Lower lobe of right lung (tissue), 2 donors: ENCODE results near the gene PRDM16. TPM values are rescaled to one million over a fixed set of nuclear protein-coding genes. Genes with fewer than 3 reads are reported as not detected.
A peak's percentile ranks its signal among the peaks of the same experiment; 100 is the strongest.

Experiments used
- ATAC-seq, 2 donors: fragments of 200-7000 bp; cut with Tn5 transposase; one replicate each; pipeline ENCODE4 v1.9.1; 2020 to 2022; ENCODE audit warnings: mild to moderate bottlenecking in 2 of 2, moderate library complexity in 2 of 2
- DNase-seq: peaks from one replicate; pipeline ENCODE4 v3.0.0-alpha.2; 2020
- H3K27ac ChIP-seq: fragments of 200-600 bp; one replicate; pipeline ENCODE4 v1.8.0; 2022
- H3K27me3 ChIP-seq: fragments of 200-600 bp; one replicate; pipeline ENCODE4 v1.8.0; 2022; ENCODE audit warnings: low read depth
- H3K36me3 ChIP-seq: fragments of 200-600 bp; one replicate; pipeline ENCODE4 v1.8.0; 2022; ENCODE audit warnings: mild to moderate bottlenecking
- H3K4me1 ChIP-seq: fragments of 200-600 bp; one replicate; pipeline ENCODE4 v1.8.0; 2022
- H3K4me3 ChIP-seq: fragments of 200-600 bp; one replicate; pipeline ENCODE4 v1.8.0; 2022; ENCODE audit warnings: mild to moderate bottlenecking
- H3K9me3 ChIP-seq: fragments of 200-600 bp; one replicate; pipeline ENCODE4 v1.8.0; 2022
- CTCF ChIP-seq: fragments of 200-600 bp; IDR thresholded peaks from one replicate; pipeline ENCODE4 v1.8.0; 2022; ENCODE audit warnings: antibody characterized with exemption, mild to moderate bottlenecking
- intact Hi-C: fragments of 100-400 bp; cut with DNase I; formaldehyde crosslinking; loops from one replicate; pipeline ENCODE4 v1.11.0; 2022
- total RNA-seq: library from RNA; stranded (reverse); fragmentation: NEBNext Ultra II Directional; extraction: Animal tissue kit (Norgen Biotek cat#: 25700); gene quantifications from one replicate; pipeline ENCODE4 v1.2.1, GENCODE V29; 2021
- donor health status: DM: no; HTN: yes; CAD: no; lungs with severe emphysema.

The PRDM16 gene
- total RNA-seq, 1 donor from 2014 or later: 19.2 TPM

- no peak for ATAC-seq
- DNase-seq: no peak
- no peaks in the 10 kb centered on the region for H3K9me3 ChIP-seq
- H3K27me3 ChIP-seq: peaks cover 65% of the 10 kb centered on the region
- no peak overlapping the region for H3K27ac ChIP-seq
- H3K4me3 ChIP-seq: no peak overlapping the region
- intact Hi-C loops: no loop called here
- no peaks in the 10 kb centered on the region for H3K36me3 ChIP-seq
- peaks cover 12% of the 10 kb centered on the region for H3K4me1 ChIP-seq
- no peak for TF ChIP-seq CTCF
These were observed 322.7 kb downstream of the PRDM16 start for GRCh38 chr1:3391711-3392110.

- Histone ChIP-seq H3K36me3 (no peaks in the 10 kb centered on the region), H3K4me1 (peaks cover 12% of the 10 kb centered on the region), H3K4me3 (peak overlapping the region; percentile 8), H3K27me3 (peaks cover 65% of the 10 kb centered on the region), H3K27ac (no peak overlapping the region), H3K9me3 (no peaks in the 10 kb centered on the region)
- peak; percentile 7 to 20 for ATAC-seq
- DNase-seq: no peak
- no peak for TF ChIP-seq CTCF
- intact Hi-C loops: no loop called here
These were observed 324.3 kb downstream of the PRDM16 start for GRCh38 chr1:3393024-3393986.

- no peak for TF ChIP-seq CTCF
- H3K4me1 ChIP-seq: peaks cover 12% of the 10 kb centered on the region
- ATAC-seq (peak in 1 of 2 donors; percentile 4), DNase-seq (no peak)
- intact Hi-C loops: no loop called here
- no peaks in the 10 kb centered on the region for H3K9me3 ChIP-seq
- peaks cover 62% of the 10 kb centered on the region for H3K27me3 ChIP-seq
- H3K4me3 ChIP-seq: peak overlapping the region; percentile 8
- no peak overlapping the region for H3K27ac ChIP-seq
- no peaks in the 10 kb centered on the region for H3K36me3 ChIP-seq
These were observed 325.3 kb downstream of the PRDM16 start for GRCh38 chr1:3393987-3394920.

- H3K36me3 ChIP-seq: no peaks in the 10 kb centered on the region
- H3K27ac ChIP-seq: no peak overlapping the region
- peaks cover 12% of the 10 kb centered on the region for H3K4me1 ChIP-seq
- intact Hi-C loops: no loop called here
- H3K9me3 ChIP-seq: no peaks in the 10 kb centered on the region
- H3K27me3 ChIP-seq: peaks cover 45% of the 10 kb centered on the region
- H3K4me3 ChIP-seq: no peak overlapping the region
- ATAC-seq (no peak), DNase-seq (no peak)
- TF ChIP-seq CTCF: no peak
These were observed 327.4 kb downstream of the PRDM16 start for GRCh38 chr1:3396411-3396810.

- H3K4me1 ChIP-seq: peaks cover 12% of the 10 kb centered on the region
- H3K27me3 ChIP-seq: peaks cover 36% of the 10 kb centered on the region
- H3K36me3 ChIP-seq: no peaks in the 10 kb centered on the region
- no peak overlapping the region for H3K27ac ChIP-seq
- no peak for TF ChIP-seq CTCF
- H3K9me3 ChIP-seq: no peaks in the 10 kb centered on the region
- ATAC-seq: no peak
- no peak overlapping the region for H3K4me3 ChIP-seq
- intact Hi-C loops: no loop called here
- DNase-seq: no peak
These were observed 328.3 kb downstream of the PRDM16 start for GRCh38 chr1:3397311-3397710.
